WTC11 (cell line): ENCODE measurements around the gene HOXB1.

Experiments used
- CREM ChIP-seq: sonication (generic); formaldehyde crosslinking; IDR thresholded peaks from 2 replicates; pipeline ENCODE4 v1.8.1; 2022; ENCODE audit warnings: mild to moderate bottlenecking, missing genetic modification reagents, moderate library complexity
- FOXJ3 ChIP-seq: sonication (generic); formaldehyde crosslinking; IDR thresholded peaks from 2 replicates; pipeline ENCODE4 v1.9.0; 2021; ENCODE audit warnings: missing genetic modification reagents, mild to moderate bottlenecking, borderline replicate concordance
- RORB ChIP-seq: fragments of 250-450 bp; sonication (Bioruptor Pico); IDR thresholded peaks from 2 replicates; pipeline ENCODE4 v1.9.0; 2021; ENCODE audit warnings: mild to moderate bottlenecking
- TF ChIP-seq, protein P1 (sequence below): sonication (generic); formaldehyde crosslinking; conservative IDR thresholded peaks from 2 replicates; pipeline ENCODE4 v1.8.1; 2022; ENCODE audit warnings: mild to moderate bottlenecking, missing genetic modification reagents
- TF ChIP-seq, protein P2 (sequence below): fragments of 200-600 bp; IDR thresholded peaks from 2 replicates; pipeline ENCODE4 v1.8.0; 2022; ENCODE audit warnings: antibody characterized with exemption

DNA sequence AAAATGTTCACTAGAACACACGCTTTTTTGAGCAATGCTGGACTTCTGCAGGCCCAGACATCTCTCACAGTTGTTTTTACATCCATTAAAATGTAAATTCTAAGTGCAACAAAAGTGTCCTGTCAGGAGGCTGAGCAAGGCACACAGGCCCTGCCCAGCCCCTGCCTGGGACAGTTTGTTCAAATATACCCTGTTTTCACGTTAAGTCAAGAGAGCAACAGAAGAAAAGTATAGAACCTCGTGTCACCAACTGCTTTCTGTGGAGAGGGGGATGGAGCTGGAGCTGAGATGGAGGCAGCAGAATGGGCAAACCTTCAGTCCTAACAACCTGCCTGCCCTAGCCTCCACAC is 18.4 kb upstream of the HOXB1 start:
- TF ChIP-seq, protein P1, sequence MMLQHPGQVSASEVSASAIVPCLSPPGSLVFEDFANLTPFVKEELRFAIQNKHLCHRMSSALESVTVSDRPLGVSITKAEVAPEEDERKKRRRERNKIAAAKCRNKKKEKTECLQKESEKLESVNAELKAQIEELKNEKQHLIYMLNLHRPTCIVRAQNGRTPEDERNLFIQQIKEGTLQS (CRISPR knock-in tag), result no peak
- TF ChIP-seq FOXJ3 (CRISPR knock-in tag) (no peak), RORB (CRISPR knock-in tag) (no peak), CREM (CRISPR knock-in tag) (no peak)
- TF ChIP-seq, protein P2, sequence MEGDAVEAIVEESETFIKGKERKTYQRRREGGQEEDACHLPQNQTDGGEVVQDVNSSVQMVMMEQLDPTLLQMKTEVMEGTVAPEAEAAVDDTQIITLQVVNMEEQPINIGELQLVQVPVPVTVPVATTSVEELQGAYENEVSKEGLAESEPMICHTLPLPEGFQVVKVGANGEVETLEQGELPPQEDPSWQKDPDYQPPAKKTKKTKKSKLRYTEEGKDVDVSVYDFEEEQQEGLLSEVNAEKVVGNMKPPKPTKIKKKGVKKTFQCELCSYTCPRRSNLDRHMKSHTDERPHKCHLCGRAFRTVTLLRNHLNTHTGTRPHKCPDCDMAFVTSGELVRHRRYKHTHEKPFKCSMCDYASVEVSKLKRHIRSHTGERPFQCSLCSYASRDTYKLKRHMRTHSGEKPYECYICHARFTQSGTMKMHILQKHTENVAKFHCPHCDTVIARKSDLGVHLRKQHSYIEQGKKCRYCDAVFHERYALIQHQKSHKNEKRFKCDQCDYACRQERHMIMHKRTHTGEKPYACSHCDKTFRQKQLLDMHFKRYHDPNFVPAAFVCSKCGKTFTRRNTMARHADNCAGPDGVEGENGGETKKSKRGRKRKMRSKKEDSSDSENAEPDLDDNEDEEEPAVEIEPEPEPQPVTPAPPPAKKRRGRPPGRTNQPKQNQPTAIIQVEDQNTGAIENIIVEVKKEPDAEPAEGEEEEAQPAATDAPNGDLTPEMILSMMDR, result no peak
